A549 (cell line): ENCODE results near the gene FBXO38. TPM values are rescaled to one million over a fixed set of nuclear protein-coding genes. Genes with fewer than 3 reads are reported as not detected.

Experiments used
- ATAC-seq, 2 experiments: fragments of 200-7000 bp in 1 of 2; fragments of >200 bp in 1 of 2; cut with Nextera tagmentation in 1 of 2; cut with Tn5 transposase in 1 of 2; 3 replicates each; pipeline versions ENCODE4 v1.8.0 to v1.9.1; 2018 to 2020; ENCODE audit warnings: mild to moderate bottlenecking in 1 of 2, moderate library complexity in 1 of 2
- CTCF ChIA-PET: fragments of 300-600 bp; sonication (Branson Sonifier 250); formaldehyde crosslinking; extraction: SDS; loops from one replicate; lab custom pipeline; 2021; ENCODE audit warnings: antibody characterized with exemption, inconsistent platforms; lab: Yijun Ruan, JAX
- POLR2A ChIA-PET: fragments of 350-600 bp; formaldehyde crosslinking; extraction: SDS; loops from one replicate; lab custom pipeline; 2021; ENCODE audit warnings: antibody characterized with exemption, inconsistent platforms; lab: Yijun Ruan, JAX
- DNase-seq, 2 experiments: peaks; one replicate each; pipeline versions ENCODE4 v3.0.0 to v3.0.0-alpha.2; 2011 to 2016; ENCODE audit warnings: low read depth in 1 of 2, low spot score in 1 of 2
- FAIRE-seq: peaks from 2 replicates; lab custom pipeline; 2011; peaks lifted over from hg19 to GRCh38; lab: Jason Lieb, UNC
- H3K27ac ChIP-seq, 2 experiments: fragments of >200 bp; sonication (Bioruptor Twin); formaldehyde crosslinking; 3 replicates each; pipeline ENCODE4 v1.5.1; 2016 to 2017
- H3K4me1 ChIP-seq: fragments of >200 bp; sonication (Bioruptor Twin); formaldehyde crosslinking; 3 replicates; pipeline ENCODE4 v1.6.1; 2016
- H3K4me2 ChIP-seq: fragments of >200 bp; sonication (Bioruptor Twin); formaldehyde crosslinking; 3 replicates; pipeline ENCODE4 v1.6.1; 2016
- H3K4me3 ChIP-seq: fragments of >200 bp; sonication (Bioruptor Twin); formaldehyde crosslinking; 3 replicates; pipeline ENCODE4 v1.5.1; 2016
- H3K9me3 ChIP-seq: fragments of >200 bp; sonication (Bioruptor Twin); formaldehyde crosslinking; 3 replicates; pipeline ENCODE4 v1.6.1; 2016
- FOSL2 ChIP-seq, 2 experiments: fragments of 450-650 bp in 1 of 2; fragments of >200 bp in 1 of 2; sonication (Bioruptor Twin) in 1 of 2; formaldehyde crosslinking; IDR thresholded peaks; 2 replicates each; pipeline versions ENCODE4 v1.5.0 to v1.6.1; 2016 to 2020; ENCODE audit warnings: mild to moderate bottlenecking in 1 of 2, moderate library complexity in 1 of 2
- HDAC2 ChIP-seq: fragments of 200-600 bp; sonication (generic); IDR thresholded peaks from 2 replicates; pipeline ENCODE4 v1.6.1; 2016
- HEYL ChIP-seq: fragments of 250-450 bp; sonication (Bioruptor Pico); IDR thresholded peaks from 2 replicates; pipeline ENCODE4 v1.8.0; 2021; ENCODE audit warnings: mild to moderate bottlenecking, moderate library complexity
- HOXA7 ChIP-seq: fragments of 250-450 bp; sonication (Bioruptor Pico); IDR thresholded peaks from 2 replicates; pipeline ENCODE4 v1.5.0; 2020; ENCODE audit warnings: mild to moderate bottlenecking, moderate library complexity
- JUN ChIP-seq, 2 experiments: fragments of >200 bp; sonication (Bioruptor Twin); formaldehyde crosslinking; IDR thresholded peaks; 2 replicates in 1 of 2; 3 replicates in 1 of 2; pipeline ENCODE4 v1.6.1; 2016 to 2017
- MAFK ChIP-seq: fragments of 450-650 bp; IDR thresholded peaks from 2 replicates; pipeline ENCODE4 v1.6.1; 2014; ENCODE audit not compliant: partially characterized antibody
- NFE2L2 ChIP-seq: fragments of 150-350 bp; conservative IDR thresholded peaks from 2 replicates; pipeline ENCODE4 v1.6.1; 2014; ENCODE audit warnings: low read length
- NPAS2 ChIP-seq: fragments of 250-450 bp; sonication (Bioruptor Pico); IDR thresholded peaks from 2 replicates; pipeline ENCODE4 v1.8.0; 2022; ENCODE audit warnings: mild to moderate bottlenecking, moderate library complexity, borderline replicate concordance
- NR3C1 ChIP-seq: fragments of >200 bp; sonication (Bioruptor Twin); formaldehyde crosslinking; IDR thresholded peaks from 3 replicates; pipeline ENCODE4 v1.6.1; 2017
- PBX3 ChIP-seq: IDR thresholded peaks from 2 replicates; pipeline ENCODE4 v1.6.1; 2012
- whole genome bisulfite sequencing: methylation state at CpG from one replicate; pipeline ENCODE4 v1.1.6; 2017; ENCODE audit errors: missing lambda C conversion rate; 5-methylcytosine and 5-hydroxymethylcytosine counted together
- polyA plus RNA-seq, 4 experiments: library from polyadenylated mRNA; depleted of rRNA in 3 of 4; stranded (reverse); fragments of >200 nt; fragmentation: RNase III in 1 of 4; extraction: RNeasy Plus Mini Kit Qiagen cat#74134 plus additional on column Dnase treatment in 1 of 4; gene quantifications; 2 replicates in 3 of 4; 3 replicates in 1 of 4; pipeline ENCODE4 v1.2.3, GENCODE V29; 2011 to 2017
- TF ChIP-seq, protein P1 (sequence below): fragments of >200 bp; sonication (Bioruptor Twin); formaldehyde crosslinking; IDR thresholded peaks from 3 replicates; pipeline ENCODE4 v1.6.1; 2016
- TF ChIP-seq, protein P2 (sequence below): fragments of 200-600 bp; sonication (generic); IDR thresholded peaks from 2 replicates; pipeline ENCODE4 v1.6.1; 2016; ENCODE audit warnings: antibody characterized with exemption, mild to moderate bottlenecking, moderate library complexity
- TF ChIP-seq, protein P3 (sequence below): fragments of 150-350 bp; IDR thresholded peaks from 2 replicates; pipeline ENCODE4 v1.6.1; 2014; ENCODE audit warnings: low read depth, mild to moderate bottlenecking, low read length
- TF ChIP-seq, protein P4 (sequence below): fragments of >200 bp; sonication (Bioruptor Twin); formaldehyde crosslinking; IDR thresholded peaks from 2 replicates; pipeline ENCODE4 v1.6.1; 2016

FBXO38 gene
- polyA plus RNA-seq, 2 of the 4 experiments (the other 2 are of a cell fraction) = 15.8 to 33.2 TPM

GRCh38 chr5:148394587-148395019 lies 10.8 kb downstream of the FBXO38 start:
- ChIA-PET CTCF (no interaction called here), POLR2A (no interaction called here)
- DNase-seq = no peak
- H3K4me2 ChIP-seq = peak overlapping the region; percentile 33; the same call in 2 of the 3 replicates
- no peak for FAIRE-seq
- no peak overlapping the region for H3K27ac ChIP-seq
- no peaks in the 10 kb centered on the region for H3K9me3 ChIP-seq
- ATAC-seq = no peak
- 10% methylated on average over 3 of the region's 3 CpGs for WGBS
- no peak for TF ChIP-seq JUN (IDR thresholded peaks at IDR 0.05)
- no peak for TF ChIP-seq HOXA7 (CRISPR knock-in tag)
- no peak for TF ChIP-seq NPAS2 (CRISPR knock-in tag)
- TF ChIP-seq, protein P1, sequence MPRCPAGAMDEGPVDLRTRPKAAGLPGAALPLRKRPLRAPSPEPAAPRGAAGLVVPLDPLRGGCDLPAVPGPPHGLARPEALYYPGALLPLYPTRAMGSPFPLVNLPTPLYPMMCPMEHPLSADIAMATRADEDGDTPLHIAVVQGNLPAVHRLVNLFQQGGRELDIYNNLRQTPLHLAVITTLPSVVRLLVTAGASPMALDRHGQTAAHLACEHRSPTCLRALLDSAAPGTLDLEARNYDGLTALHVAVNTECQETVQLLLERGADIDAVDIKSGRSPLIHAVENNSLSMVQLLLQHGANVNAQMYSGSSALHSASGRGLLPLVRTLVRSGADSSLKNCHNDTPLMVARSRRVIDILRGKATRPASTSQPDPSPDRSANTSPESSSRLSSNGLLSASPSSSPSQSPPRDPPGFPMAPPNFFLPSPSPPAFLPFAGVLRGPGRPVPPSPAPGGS = no peak
- TF ChIP-seq FOSL2 (IDR thresholded peaks at IDR 0.05) = no peak
- no peak for TF ChIP-seq FOSL2 (CRISPR knock-in tag; IDR thresholded peaks at IDR 0.05)
- no peak for TF ChIP-seq HDAC2
- TF ChIP-seq MAFK = no peak
- TF ChIP-seq PBX3 = no peak
- TF ChIP-seq, protein P2, sequence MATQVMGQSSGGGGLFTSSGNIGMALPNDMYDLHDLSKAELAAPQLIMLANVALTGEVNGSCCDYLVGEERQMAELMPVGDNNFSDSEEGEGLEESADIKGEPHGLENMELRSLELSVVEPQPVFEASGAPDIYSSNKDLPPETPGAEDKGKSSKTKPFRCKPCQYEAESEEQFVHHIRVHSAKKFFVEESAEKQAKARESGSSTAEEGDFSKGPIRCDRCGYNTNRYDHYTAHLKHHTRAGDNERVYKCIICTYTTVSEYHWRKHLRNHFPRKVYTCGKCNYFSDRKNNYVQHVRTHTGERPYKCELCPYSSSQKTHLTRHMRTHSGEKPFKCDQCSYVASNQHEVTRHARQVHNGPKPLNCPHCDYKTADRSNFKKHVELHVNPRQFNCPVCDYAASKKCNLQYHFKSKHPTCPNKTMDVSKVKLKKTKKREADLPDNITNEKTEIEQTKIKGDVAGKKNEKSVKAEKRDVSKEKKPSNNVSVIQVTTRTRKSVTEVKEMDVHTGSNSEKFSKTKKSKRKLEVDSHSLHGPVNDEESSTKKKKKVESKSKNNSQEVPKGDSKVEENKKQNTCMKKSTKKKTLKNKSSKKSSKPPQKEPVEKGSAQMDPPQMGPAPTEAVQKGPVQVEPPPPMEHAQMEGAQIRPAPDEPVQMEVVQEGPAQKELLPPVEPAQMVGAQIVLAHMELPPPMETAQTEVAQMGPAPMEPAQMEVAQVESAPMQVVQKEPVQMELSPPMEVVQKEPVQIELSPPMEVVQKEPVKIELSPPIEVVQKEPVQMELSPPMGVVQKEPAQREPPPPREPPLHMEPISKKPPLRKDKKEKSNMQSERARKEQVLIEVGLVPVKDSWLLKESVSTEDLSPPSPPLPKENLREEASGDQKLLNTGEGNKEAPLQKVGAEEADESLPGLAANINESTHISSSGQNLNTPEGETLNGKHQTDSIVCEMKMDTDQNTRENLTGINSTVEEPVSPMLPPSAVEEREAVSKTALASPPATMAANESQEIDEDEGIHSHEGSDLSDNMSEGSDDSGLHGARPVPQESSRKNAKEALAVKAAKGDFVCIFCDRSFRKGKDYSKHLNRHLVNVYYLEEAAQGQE = no peak
- TF ChIP-seq, protein P3, sequence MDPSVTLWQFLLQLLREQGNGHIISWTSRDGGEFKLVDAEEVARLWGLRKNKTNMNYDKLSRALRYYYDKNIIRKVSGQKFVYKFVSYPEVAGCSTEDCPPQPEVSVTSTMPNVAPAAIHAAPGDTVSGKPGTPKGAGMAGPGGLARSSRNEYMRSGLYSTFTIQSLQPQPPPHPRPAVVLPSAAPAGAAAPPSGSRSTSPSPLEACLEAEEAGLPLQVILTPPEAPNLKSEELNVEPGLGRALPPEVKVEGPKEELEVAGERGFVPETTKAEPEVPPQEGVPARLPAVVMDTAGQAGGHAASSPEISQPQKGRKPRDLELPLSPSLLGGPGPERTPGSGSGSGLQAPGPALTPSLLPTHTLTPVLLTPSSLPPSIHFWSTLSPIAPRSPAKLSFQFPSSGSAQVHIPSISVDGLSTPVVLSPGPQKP = no peak
- no peak for TF ChIP-seq NFE2L2
- H3K4me1 ChIP-seq = peaks cover 22% of the 10 kb centered on the region
- H3K4me3 ChIP-seq = no peak overlapping the region

GRCh38 chr5:148395031-148395430 lies 11.3 kb downstream of the FBXO38 start:
- Histone ChIP-seq H3K27ac (no peak overlapping the region), H3K9me3 (no peaks in the 10 kb centered on the region), H3K4me2 (peak overlapping the region; percentile 33; the same call in 2 of the 3 replicates), H3K4me1 (peaks cover 22% of the 10 kb centered on the region), H3K4me3 (no peak overlapping the region)
- ChIA-PET CTCF (no interaction called here), POLR2A (no interaction called here)
- 89% methylated on average over 2 of the region's 2 CpGs for WGBS
- FAIRE-seq (peak; percentile 74), ATAC-seq (no peak), DNase-seq (no peak)
- TF ChIP-seq HEYL (CRISPR knock-in tag) (no peak), NR3C1 (no peak), MAFK (no peak), HDAC2 (no peak), NPAS2 (CRISPR knock-in tag) (no peak)
- TF ChIP-seq, protein P4, sequence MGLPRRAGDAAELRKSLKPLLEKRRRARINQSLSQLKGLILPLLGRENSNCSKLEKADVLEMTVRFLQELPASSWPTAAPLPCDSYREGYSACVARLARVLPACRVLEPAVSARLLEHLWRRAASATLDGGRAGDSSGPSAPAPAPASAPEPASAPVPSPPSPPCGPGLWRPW = no peak
- TF ChIP-seq, protein P3 = no peak
